GM23338 (cell line): ENCODE measurements around the gene APMAP. TPM values are rescaled to one million over a fixed set of nuclear protein-coding genes. Genes with fewer than 3 reads are reported as not detected.

Experiments used
- ATAC-seq: fragments of 200-7000 bp; cut with Tn5 transposase; 3 replicates; pipeline ENCODE4 v1.9.1; 2020
- DNase-seq: peaks from one replicate; pipeline ENCODE4 v3.0.0-alpha.2; 2015; ENCODE audit warnings: low spot score
- H2AFZ ChIP-seq: fragments of 200-600 bp; sonication (generic); 2 replicates; pipeline ENCODE4 v1.8.0; 2016; ENCODE audit warnings: antibody characterized with exemption, mild to moderate bottlenecking, moderate library complexity
- H3F3A ChIP-seq: fragments of 200-600 bp; sonication (generic); replicated peaks from 2 replicates; pipeline ENCODE4 v1.8.0; 2017; ENCODE audit warnings: antibody characterized with exemption, mixed run types, low read depth
- H3K27ac ChIP-seq: fragments of 200-600 bp; sonication (generic); 2 replicates; pipeline ENCODE4 v1.6.1; 2016; ENCODE audit warnings: low read depth
- H3K27me3 ChIP-seq: fragments of 200-600 bp; sonication (generic); 2 replicates; pipeline ENCODE4 v1.8.0; 2016; ENCODE audit warnings: mild to moderate bottlenecking, mixed run types, moderate library complexity; ENCODE audit not compliant: insufficient read depth
- H3K36me3 ChIP-seq: fragments of 200-600 bp; sonication (generic); 2 replicates; pipeline ENCODE4 v1.8.0; 2016; ENCODE audit warnings: mild to moderate bottlenecking; ENCODE audit not compliant: insufficient read depth
- H3K4me1 ChIP-seq: fragments of 200-600 bp; sonication (generic); 2 replicates; pipeline ENCODE4 v1.8.0; 2016; ENCODE audit warnings: mild to moderate bottlenecking, moderate library complexity; ENCODE audit not compliant: insufficient read depth
- H3K4me2 ChIP-seq: fragments of 200-600 bp; sonication (generic); 2 replicates; pipeline ENCODE4 v1.7.1; 2017; ENCODE audit warnings: mixed run types
- H3K4me3 ChIP-seq: fragments of 200-600 bp; sonication (generic); 2 replicates; pipeline ENCODE4 v1.6.1; 2016; ENCODE audit warnings: mixed run types
- H3K79me2 ChIP-seq: fragments of 200-600 bp; sonication (generic); replicated peaks from 2 replicates; pipeline ENCODE4 v1.8.0; 2017; ENCODE audit warnings: mild to moderate bottlenecking; ENCODE audit not compliant: insufficient read depth
- H3K9me2 ChIP-seq: fragments of 200-600 bp; sonication (generic); 2 replicates; pipeline ENCODE4 v1.8.0; 2017; ENCODE audit not compliant: insufficient read depth
- H4K20me1 ChIP-seq: fragments of 200-600 bp; sonication (generic); replicated peaks from 2 replicates; pipeline ENCODE4 v1.8.0; 2017; ENCODE audit warnings: mild to moderate bottlenecking; ENCODE audit not compliant: insufficient read depth
- H3K27ac Mint-ChIP-seq: 2 replicates; pipeline ENCODE4 v1.8.0; 2020; ENCODE audit warnings: inconsistent platforms, mild to moderate bottlenecking, moderate library complexity, mixed read lengths
- H3K27me3 Mint-ChIP-seq: 3 replicates; pipeline ENCODE4 v1.8.0; 2022; ENCODE audit warnings: low read depth, mild to moderate bottlenecking, moderate library complexity, mixed read lengths, inconsistent platforms; ENCODE audit not compliant: insufficient read depth, poor library complexity
- H3K36me3 Mint-ChIP-seq: 3 replicates; pipeline ENCODE4 v1.8.0; 2021; ENCODE audit warnings: low read depth, mild to moderate bottlenecking, inconsistent platforms, moderate library complexity, mixed read lengths
- H3K4me1 Mint-ChIP-seq: 3 replicates; pipeline ENCODE4 v1.8.0; 2020; ENCODE audit warnings: mild to moderate bottlenecking, inconsistent platforms, mixed read lengths
- H3K4me3 Mint-ChIP-seq: 3 replicates; pipeline ENCODE4 v1.8.0; 2021; ENCODE audit warnings: moderate library complexity, mild to moderate bottlenecking, inconsistent platforms, mixed read lengths
- H3K9me3 Mint-ChIP-seq: 3 replicates; pipeline ENCODE4 v1.8.0; 2020; ENCODE audit warnings: moderate library complexity, mild to moderate bottlenecking, inconsistent platforms, mixed read lengths
- CTCF ChIP-seq, 2 experiments: fragments of 200-600 bp in 1 of 2; sonication (generic) in 1 of 2; conservative IDR thresholded peaks; 2 replicates each; pipeline versions ENCODE4 v1.5.1 to v1.6.1; 2016 to 2017; ENCODE audit warnings: antibody characterized with exemption in 2 of 2, low read depth in 2 of 2, mild to moderate bottlenecking in 2 of 2, moderate library complexity in 1 of 2
- ETS1 ChIP-seq: IDR thresholded peaks from 2 replicates; pipeline ENCODE4 v1.6.1; 2016; ENCODE audit warnings: antibody characterized with exemption
- EZH2 ChIP-seq: fragments of 200-600 bp; sonication (generic); IDR thresholded peaks from one replicate; pipeline ENCODE4 v1.8.0; 2017; ENCODE audit warnings: antibody characterized with exemption, mild to moderate bottlenecking, low read depth; ENCODE audit not compliant: unreplicated experiment
- EZH2phosphoT487 ChIP-seq: fragments of 200-600 bp; sonication (generic); IDR thresholded peaks from one replicate; pipeline ENCODE4 v1.8.1; 2018; ENCODE audit warnings: antibody characterized with exemption; ENCODE audit not compliant: unreplicated experiment
- JUNB ChIP-seq: IDR thresholded peaks from one replicate; pipeline ENCODE4 v1.6.1; 2016; ENCODE audit warnings: antibody characterized with exemption; ENCODE audit not compliant: unreplicated experiment
- NANOG ChIP-seq: IDR thresholded peaks from 2 replicates; pipeline ENCODE4 v1.6.1; 2016; ENCODE audit warnings: antibody characterized with exemption, borderline replicate concordance
- POLR2AphosphoS5 ChIP-seq: IDR thresholded peaks from 2 replicates; pipeline ENCODE4 v1.6.1; 2016; ENCODE audit warnings: antibody characterized with exemption, low read depth
- ZNF114 ChIP-seq: fragments of 250-450 bp; sonication (Bioruptor Pico); IDR thresholded peaks from 2 replicates; pipeline ENCODE4 v1.5.0; 2020; ENCODE audit warnings: mild to moderate bottlenecking, moderate library complexity
- polyA plus RNA-seq: library from polyadenylated mRNA; unstranded; fragments of >200 nt; fragmentation: Nextera tagmentation; extraction: Ambion mirVana; gene quantifications from 2 replicates; pipeline ENCODE4 v1.2.1, GENCODE V29; 2016
- small RNA-seq: library from RNA; depleted of rRNA; stranded (forward); fragments of <200 nt; gene quantifications from one replicate; pipeline ENCODE3, GENCODE V24; 2014; ENCODE audit warnings: low replicate concordance
- total RNA-seq: library from RNA; depleted of rRNA; stranded (reverse); fragments of >200 nt; shearing (Covaris generic); gene quantifications from 2 replicates; pipeline ENCODE4 v1.2.3, GENCODE V29; 2014; rRNA removed
- TF ChIP-seq, protein P1 (sequence below): fragments of 250-450 bp; sonication (Bioruptor Pico); IDR thresholded peaks from 2 replicates; pipeline ENCODE4 v1.5.0; 2020; ENCODE audit warnings: mild to moderate bottlenecking, moderate library complexity

Gene APMAP
- total and polyA plus RNA-seq, 2 experiments from 2014 or later = 31.7 to 72.3 TPM

- H3K4me1 ChIP-seq = no peaks in the 10 kb centered on the region
- no peaks in the 10 kb centered on the region for H3K36me3 ChIP-seq
- Mint-ChIP-seq H3K4me1 (peaks cover 8% of the 10 kb centered on the region), H3K36me3 (no peaks in the 10 kb centered on the region; the same call in 2 of the 3 replicates), H3K4me3 (no peak overlapping the region), H3K9me3 (peaks cover 15% of the 10 kb centered on the region; the same call in 2 of the 3 replicates), H3K27me3 (peaks cover 10% of the 10 kb centered on the region), H3K27ac (no peak overlapping the region)
- H3K9me2 ChIP-seq = no peaks in the 10 kb centered on the region
- H3K79me2 ChIP-seq = no peaks in the 10 kb centered on the region
- no peak for DNase-seq
- TF ChIP-seq ZNF114 (CRISPR knock-in tag) (no peak), EZH2phosphoT487 (no peak), ETS1 (no peak), JUNB (no peak), NANOG (no peak), CTCF (conservative IDR thresholded peaks at IDR 0.05; ENCODE audit: low read depth in 2 of 2) (no peak), POLR2AphosphoS5 (no peak), EZH2 (no peak)
- TF ChIP-seq, protein P1, sequence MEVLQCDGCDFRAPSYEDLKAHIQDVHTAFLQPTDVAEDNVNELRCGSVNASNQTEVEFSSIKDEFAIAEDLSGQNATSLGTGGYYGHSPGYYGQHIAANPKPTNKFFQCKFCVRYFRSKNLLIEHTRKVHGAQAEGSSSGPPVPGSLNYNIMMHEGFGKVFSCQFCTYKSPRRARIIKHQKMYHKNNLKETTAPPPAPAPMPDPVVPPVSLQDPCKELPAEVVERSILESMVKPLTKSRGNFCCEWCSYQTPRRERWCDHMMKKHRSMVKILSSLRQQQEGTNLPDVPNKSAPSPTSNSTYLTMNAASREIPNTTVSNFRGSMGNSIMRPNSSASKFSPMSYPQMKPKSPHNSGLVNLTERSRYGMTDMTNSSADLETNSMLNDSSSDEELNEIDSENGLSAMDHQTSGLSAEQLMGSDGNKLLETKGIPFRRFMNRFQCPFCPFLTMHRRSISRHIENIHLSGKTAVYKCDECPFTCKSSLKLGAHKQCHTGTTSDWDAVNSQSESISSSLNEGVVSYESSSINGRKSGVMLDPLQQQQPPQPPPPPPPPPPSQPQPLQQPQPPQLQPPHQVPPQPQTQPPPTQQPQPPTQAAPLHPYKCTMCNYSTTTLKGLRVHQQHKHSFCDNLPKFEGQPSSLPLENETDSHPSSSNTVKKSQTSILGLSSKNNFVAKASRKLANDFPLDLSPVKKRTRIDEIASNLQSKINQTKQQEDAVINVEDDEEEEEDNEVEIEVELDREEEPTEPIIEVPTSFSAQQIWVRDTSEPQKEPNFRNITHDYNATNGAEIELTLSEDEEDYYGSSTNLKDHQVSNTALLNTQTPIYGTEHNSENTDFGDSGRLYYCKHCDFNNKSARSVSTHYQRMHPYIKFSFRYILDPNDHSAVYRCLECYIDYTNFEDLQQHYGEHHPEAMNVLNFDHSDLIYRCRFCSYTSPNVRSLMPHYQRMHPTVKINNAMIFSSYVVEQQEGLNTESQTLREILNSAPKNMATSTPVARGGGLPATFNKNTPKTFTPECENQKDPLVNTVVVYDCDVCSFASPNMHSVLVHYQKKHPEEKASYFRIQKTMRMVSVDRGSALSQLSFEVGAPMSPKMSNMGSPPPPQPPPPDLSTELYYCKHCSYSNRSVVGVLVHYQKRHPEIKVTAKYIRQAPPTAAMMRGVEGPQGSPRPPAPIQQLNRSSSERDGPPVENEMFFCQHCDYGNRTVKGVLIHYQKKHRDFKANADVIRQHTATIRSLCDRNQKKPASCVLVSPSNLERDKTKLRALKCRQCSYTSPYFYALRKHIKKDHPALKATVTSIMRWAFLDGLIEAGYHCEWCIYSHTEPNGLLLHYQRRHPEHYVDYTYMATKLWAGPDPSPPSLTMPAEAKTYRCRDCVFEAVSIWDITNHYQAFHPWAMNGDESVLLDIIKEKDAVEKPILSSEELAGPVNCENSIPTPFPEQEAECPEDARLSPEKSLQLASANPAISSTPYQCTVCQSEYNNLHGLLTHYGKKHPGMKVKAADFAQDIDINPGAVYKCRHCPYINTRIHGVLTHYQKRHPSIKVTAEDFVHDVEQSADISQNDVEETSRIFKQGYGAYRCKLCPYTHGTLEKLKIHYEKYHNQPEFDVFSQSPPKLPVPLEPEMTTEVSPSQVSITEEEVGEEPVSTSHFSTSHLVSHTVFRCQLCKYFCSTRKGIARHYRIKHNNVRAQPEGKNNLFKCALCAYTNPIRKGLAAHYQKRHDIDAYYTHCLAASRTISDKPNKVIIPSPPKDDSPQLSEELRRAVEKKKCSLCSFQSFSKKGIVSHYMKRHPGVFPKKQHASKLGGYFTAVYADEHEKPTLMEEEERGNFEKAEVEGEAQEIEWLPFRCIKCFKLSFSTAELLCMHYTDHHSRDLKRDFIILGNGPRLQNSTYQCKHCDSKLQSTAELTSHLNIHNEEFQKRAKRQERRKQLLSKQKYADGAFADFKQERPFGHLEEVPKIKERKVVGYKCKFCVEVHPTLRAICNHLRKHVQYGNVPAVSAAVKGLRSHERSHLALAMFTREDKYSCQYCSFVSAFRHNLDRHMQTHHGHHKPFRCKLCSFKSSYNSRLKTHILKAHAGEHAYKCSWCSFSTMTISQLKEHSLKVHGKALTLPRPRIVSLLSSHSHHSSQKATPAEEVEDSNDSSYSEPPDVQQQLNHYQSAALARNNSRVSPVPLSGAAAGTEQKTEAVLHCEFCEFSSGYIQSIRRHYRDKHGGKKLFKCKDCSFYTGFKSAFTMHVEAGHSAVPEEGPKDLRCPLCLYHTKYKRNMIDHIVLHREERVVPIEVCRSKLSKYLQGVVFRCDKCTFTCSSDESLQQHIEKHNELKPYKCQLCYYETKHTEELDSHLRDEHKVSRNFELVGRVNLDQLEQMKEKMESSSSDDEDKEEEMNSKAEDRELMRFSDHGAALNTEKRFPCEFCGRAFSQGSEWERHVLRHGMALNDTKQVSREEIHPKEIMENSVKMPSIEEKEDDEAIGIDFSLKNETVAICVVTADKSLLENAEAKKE (CRISPR knock-in tag) = no peak
- H2AFZ ChIP-seq = no peak overlapping the region
- no peak overlapping the region for H3K4me2 ChIP-seq
- no peak for ATAC-seq
- no peaks in the 10 kb centered on the region for H4K20me1 ChIP-seq
- no peaks in the 10 kb centered on the region for H3K27me3 ChIP-seq
- no peak overlapping the region for H3K4me3 ChIP-seq
- H3F3A ChIP-seq = no peaks in the 10 kb centered on the region
- no peak overlapping the region for H3K27ac ChIP-seq
Measured at GRCh38 chr20:24913076-24913628, 79.4 kb downstream of the APMAP start.

Small RNA genes lying within 50 kb of the gene (small RNA-seq; reads per million reads assigned to genes)
- not detected for gene RNU6-1257P

Other genes starting within 250 kb of the APMAP start
- not detected in 2 replicates for gene CST7, start 43.5 kb downstream of the APMAP start, total RNA-seq
- gene CST7, start 43.5 kb downstream of the APMAP start, polyA plus RNA-seq = not detected in 2 replicates
- 2.7 and 4.1 TPM in 2 replicates for gene ACSS1, start 65.4 kb upstream of the APMAP start, total RNA-seq
- 1.1 and 1.3 TPM in 2 replicates for gene ACSS1, start 65.4 kb upstream of the APMAP start, polyA plus RNA-seq
- gene VSX1, start 89.4 kb upstream of the APMAP start, total RNA-seq = 0.16 and 0.73 TPM in 2 replicates
- gene VSX1, start 89.4 kb upstream of the APMAP start, polyA plus RNA-seq = not detected in 2 replicates
- gene ENTPD6, start 203.0 kb upstream of the APMAP start, total RNA-seq = 45.9 TPM in 2 replicates
- gene ENTPD6, start 203.0 kb upstream of the APMAP start, polyA plus RNA-seq = 19.0 and 19.3 TPM in 2 replicates